GM12874 (cell line): ENCODE results near the gene GPR176.

Source experiments
- TF ChIP-seq, protein P1 (sequence below): IDR thresholded peaks from 2 replicates; pipeline ENCODE4 v1.5.1; 2011; ENCODE audit warnings: low read depth, mild to moderate bottlenecking, control low read depth, low read length, moderate library complexity; ENCODE audit not compliant: insufficient read depth

The GPR176 gene

DNA sequence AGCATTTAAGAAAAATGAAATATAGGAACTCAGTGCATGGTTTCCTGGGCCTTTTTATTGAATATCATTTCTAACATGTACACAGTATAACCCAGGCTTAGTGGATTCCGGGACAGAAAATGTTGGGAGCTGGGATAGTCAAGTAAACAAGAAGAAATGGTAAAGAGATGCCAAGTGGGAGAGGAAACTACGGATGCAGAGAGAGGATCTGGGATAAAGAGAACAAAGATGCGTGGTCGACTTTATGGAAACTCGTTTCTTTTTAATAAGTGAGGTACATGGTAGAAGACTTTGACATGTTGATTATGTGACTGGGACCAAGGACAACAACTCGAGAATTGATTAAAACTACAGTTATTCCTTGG is 1.2 kb upstream of the GPR176 start:
- TF ChIP-seq, protein P1, sequence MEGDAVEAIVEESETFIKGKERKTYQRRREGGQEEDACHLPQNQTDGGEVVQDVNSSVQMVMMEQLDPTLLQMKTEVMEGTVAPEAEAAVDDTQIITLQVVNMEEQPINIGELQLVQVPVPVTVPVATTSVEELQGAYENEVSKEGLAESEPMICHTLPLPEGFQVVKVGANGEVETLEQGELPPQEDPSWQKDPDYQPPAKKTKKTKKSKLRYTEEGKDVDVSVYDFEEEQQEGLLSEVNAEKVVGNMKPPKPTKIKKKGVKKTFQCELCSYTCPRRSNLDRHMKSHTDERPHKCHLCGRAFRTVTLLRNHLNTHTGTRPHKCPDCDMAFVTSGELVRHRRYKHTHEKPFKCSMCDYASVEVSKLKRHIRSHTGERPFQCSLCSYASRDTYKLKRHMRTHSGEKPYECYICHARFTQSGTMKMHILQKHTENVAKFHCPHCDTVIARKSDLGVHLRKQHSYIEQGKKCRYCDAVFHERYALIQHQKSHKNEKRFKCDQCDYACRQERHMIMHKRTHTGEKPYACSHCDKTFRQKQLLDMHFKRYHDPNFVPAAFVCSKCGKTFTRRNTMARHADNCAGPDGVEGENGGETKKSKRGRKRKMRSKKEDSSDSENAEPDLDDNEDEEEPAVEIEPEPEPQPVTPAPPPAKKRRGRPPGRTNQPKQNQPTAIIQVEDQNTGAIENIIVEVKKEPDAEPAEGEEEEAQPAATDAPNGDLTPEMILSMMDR: no peak

DNA sequence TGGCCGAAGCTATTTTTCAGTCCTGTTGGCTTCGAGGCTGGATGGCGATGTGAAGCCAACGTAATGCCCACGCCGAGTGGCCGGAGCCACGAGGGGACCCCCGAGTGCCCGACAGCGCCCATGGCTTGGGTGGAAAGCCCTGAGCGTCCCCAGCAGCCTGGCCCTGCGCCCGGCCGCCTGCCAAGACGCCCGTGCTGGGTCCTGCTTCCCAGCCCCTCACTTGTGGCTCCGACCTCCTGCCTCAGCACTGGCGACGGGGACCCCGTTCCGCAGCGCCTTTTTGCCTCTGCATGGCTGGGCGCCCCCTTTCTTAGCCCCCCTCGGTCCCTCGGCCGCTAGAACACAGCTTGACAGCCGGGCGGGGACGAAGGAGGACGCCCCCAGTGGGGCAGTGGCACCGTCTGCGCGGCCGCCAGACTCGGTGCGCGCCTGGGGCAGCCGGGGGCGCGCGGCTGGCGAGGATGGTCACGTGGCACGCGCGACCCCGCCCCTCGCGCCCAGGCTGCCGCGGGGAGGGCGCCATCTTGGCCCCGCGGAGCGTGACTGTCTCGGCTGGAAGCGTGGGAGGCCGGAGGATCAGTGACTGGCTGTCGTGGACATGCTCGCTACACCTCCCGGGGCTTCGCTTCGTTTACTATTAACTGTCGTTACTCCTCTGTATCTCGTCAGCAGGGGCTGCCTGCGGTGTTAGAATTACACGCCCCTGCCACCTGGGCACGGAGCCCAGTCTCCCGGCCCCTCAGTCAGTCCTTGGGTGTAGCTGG is 626 bp upstream of the GPR176 start:
- TF ChIP-seq, protein P1: no peak

DNA sequence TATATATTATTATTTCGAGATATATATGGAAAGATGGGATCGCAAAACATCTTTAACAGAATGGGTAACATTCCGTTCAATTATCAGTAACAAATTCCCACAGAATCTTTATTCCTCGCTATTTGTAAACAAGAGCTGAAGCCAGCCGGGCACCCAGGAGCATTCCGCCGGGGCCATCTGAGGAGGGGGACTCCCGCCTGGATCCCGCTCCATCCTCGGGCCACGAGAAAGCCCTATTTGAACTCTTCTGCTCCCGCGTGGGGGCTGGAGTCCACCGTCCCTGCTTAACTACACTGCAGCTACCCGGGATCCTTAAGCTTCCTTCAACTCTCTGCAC is 687 bp downstream of the GPR176 start:
- TF ChIP-seq, protein P1: no peak

DNA sequence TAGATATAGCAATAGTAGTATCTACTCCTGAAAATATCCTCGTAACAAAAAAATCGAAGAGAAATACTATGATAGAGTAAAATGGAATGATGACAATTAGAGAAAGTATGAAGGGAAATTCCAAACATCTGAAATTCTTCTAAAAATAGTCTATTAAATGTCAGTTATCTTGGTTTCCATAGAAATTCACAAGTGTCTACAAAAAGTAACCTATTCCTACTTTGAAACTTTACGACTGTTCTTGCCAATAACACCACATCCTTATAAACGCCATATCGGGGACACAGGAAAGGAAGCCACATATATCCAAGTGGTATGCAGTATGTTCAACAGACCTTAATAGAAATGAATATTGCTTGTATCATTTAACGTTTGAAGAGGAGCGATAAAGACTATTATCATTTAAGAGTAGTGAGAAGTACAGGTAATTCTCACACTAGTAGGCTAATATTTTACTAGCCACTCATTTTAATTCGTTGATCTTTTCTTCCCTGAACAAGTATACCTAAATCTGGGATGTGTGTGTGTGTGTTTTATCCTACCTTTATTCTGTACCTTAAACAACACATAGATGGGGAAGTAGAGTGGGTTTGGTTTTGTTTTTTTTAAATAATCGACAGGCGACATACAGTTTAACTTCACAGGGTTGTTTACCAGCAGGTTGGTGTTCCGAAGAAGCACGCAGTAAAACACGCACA is 1.2 kb downstream of the GPR176 start:
- TF ChIP-seq, protein P1: no peak

DNA sequence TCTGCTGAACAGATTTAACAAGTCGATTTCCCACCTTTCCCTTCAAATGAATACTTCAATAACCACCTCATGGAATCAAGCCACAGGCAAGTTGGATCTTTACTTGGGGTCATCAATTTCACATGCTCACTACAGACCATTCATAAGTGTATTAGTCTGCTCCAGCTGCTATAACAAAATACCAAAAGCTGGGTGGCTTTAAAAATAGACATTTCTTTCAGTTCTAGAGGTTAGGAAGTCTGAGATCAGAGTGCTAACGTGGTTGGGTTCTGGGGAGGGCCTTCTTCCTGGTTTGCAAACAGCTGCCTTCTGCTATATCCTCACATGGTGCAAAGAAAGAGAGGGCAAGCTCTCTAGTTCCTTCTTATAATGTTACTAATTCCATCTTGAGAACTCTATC is 5.1 kb downstream of the GPR176 start:
- TF ChIP-seq, protein P1: no peak

DNA sequence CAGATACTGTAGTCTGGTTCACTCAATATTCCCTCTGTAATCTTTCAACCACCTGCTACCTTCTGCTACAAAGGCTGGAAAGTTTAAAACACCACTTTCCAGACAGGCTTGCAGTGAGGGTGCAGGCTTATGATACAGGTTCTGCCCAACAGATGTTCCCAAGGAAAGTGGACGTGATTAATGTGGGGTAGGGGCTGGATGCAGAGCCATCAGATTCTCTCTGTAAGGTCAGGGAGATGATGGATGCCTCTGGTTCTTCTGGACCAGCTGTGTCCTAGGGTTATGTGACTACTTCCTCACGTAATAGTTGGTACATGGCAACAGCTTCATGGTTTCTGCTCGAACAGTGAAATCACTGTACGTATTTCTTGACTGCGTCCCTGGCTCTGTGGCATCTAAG is 11.1 kb downstream of the GPR176 start:
- TF ChIP-seq, protein P1: no peak

DNA sequence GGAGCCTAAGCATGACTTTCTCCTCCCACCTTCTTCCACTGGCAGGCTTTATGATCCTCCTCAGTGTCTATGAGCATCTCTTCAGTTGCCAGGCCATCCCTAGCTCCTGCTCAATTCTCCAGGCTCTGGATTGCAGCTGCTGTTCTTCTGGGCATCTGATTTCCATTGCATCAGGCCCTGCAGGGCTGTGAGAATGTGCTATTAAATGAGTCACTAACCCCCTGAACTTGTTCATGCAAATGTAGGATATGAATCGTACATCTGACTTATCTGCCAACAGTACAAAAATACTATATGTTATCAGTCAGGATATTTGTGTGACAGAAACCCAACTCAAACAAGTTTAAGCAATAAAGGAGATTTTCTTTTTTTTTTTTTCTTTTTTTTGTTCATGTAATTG is 11.9 kb downstream of the GPR176 start:
- TF ChIP-seq, protein P1: no peak
